Measurements from ENCODE around the gene PAMR1. TPM values are rescaled to one million over a fixed set of nuclear protein-coding genes. Genes with fewer than 3 reads are reported as not detected.
"Not testable (repeated sequence)": the region's sequence is repeated elsewhere in the genome, so short reads cannot be mapped to it uniquely, and the experiment has no call there.

The PAMR1 gene
- total and polyA plus RNA-seq, 4 experiments from 2014 or later, result not detected

DNA sequence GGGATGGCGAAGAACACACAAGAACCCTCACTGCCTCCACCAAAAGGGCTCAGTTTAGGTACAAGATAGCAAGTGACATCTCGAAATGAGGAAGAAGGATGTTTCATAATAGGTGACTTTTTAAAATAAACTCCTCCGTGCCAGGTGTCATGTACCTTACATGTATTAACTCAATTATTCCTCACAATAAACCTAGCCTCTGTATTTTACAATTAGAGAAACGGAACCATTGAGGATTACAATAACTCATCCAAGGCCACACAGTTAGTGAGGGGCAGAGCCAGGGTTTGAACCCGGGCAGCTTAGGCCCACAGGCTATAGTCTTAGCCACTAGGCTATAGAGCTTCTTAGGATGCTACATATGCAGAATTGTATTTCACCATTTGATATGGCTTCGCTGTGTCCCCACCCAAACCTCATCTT lies 965 bp upstream of the PAMR1 start:
- Mint-ChIP-seq H3K4me3 (peak overlapping the region in 1 of 8 donors; percentile 1), H3K27ac (no peak overlapping the region), H3K4me1 (peaks cover 0 to 5% (median 4%) of the 10 kb centered on the region in 4 donors), H3K9me3 (no peaks in the 10 kb centered on the region), H3K27me3 (peaks cover 45 to 56% of the 10 kb centered on the region in 2 donors), H3K36me3 (no peaks in the 10 kb centered on the region)
- Histone ChIP-seq H3K27ac (ENCODE audit: low read depth, low read length) (no peak overlapping the region), H3K4me3 (ENCODE audit: low read length in 2 of 2) (no peak overlapping the region), H3K27me3 (ENCODE audit: insufficient read depth, low read length) (peaks cover 27% of the 10 kb centered on the region), H3K9me3 (ENCODE audit: control insufficient read depth in 1 of 2, low read length in 2 of 2) (no peaks in the 10 kb centered on the region), H3K36me3 (ENCODE audit: insufficient read depth, low read length) (no peaks in the 10 kb centered on the region), H3K4me1 (ENCODE audit: insufficient read depth, low read length) (no peaks in the 10 kb centered on the region)
- DNase-seq, result no peak
- POLR2A ChIA-PET (ENCODE audit: partially characterized antibody), result no interaction called here
- intact Hi-C loops (cut with micrococcal nuclease), result no loop called here
- CTCF ChIA-PET (ENCODE audit: partially characterized antibody), result no interaction called here

DNA sequence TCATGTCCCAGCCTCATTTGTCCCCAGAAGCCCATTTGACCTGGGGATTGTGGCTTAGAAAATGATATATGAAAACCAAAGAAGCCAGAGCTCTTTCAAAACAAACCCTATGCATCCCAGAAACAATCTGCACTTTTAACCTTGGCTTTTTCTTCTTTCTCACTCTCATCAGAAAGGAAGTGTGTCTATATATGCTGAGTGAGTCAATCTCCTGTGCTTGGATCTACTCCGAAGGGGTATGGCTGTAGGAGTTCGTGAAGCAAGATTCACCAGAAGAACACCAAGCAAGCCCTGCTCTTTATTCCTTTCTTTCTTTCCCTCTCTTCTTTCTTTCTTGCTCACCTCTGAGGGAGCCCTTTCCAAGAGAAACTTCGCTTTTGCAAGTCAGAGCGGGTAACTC lies 636 bp downstream of the PAMR1 start:
- Histone ChIP-seq H3K4me3 (ENCODE audit: low read length in 2 of 2) (no peak overlapping the region), H3K9me3 (ENCODE audit: control insufficient read depth in 1 of 2, low read length in 2 of 2) (no peaks in the 10 kb centered on the region), H3K4me1 (ENCODE audit: insufficient read depth, low read length) (no peaks in the 10 kb centered on the region), H3K27me3 (ENCODE audit: insufficient read depth, low read length) (peaks cover 22% of the 10 kb centered on the region), H3K36me3 (ENCODE audit: insufficient read depth, low read length) (no peaks in the 10 kb centered on the region), H3K27ac (ENCODE audit: low read depth, low read length) (no peak overlapping the region)
- no peaks in the 10 kb centered on the region for H3K36me3 Mint-ChIP-seq
- no peak overlapping the region for H3K27ac Mint-ChIP-seq
- CTCF ChIA-PET (ENCODE audit: partially characterized antibody), result no interaction called here
- H3K27me3 Mint-ChIP-seq, result peaks cover 44 to 61% of the 10 kb centered on the region in 2 donors
- no peak overlapping the region for H3K4me3 Mint-ChIP-seq
- POLR2A ChIA-PET (ENCODE audit: partially characterized antibody), result no interaction called here
- intact Hi-C loops (cut with micrococcal nuclease), result no loop called here
- no peaks in the 10 kb centered on the region for H3K9me3 Mint-ChIP-seq
- peaks cover 0 to 5% (median 4%) of the 10 kb centered on the region in 4 donors for H3K4me1 Mint-ChIP-seq
- DNase-seq, result no peak

DNA sequence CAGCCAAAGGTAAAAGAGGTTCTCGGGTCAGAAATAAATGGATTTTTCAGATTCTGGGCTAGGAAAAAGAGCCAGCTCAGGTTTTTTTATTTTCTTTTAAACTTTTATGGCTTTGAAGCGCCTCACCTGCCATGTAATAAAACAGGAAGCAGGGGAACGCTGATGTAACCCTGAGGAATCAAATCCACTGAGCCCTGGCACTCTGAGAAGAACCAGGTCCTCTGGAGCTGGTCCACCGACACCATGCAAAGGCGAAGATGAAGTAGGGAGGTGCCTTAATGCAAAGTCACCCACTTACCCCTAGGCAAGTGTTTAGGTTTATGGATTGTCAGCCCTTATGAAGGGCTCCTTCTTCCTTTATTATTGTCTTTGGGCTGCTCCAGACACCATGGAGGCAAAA lies 1.6 kb downstream of the PAMR1 start:
- Histone ChIP-seq H3K27me3 (ENCODE audit: insufficient read depth, low read length) (peaks cover 22% of the 10 kb centered on the region), H3K27ac (ENCODE audit: low read depth, low read length) (no peak overlapping the region), H3K9me3 (ENCODE audit: control insufficient read depth in 1 of 2, low read length in 2 of 2) (no peaks in the 10 kb centered on the region), H3K4me1 (ENCODE audit: insufficient read depth, low read length) (no peaks in the 10 kb centered on the region), H3K36me3 (ENCODE audit: insufficient read depth, low read length) (no peaks in the 10 kb centered on the region), H3K4me3 (ENCODE audit: low read length in 2 of 2) (no peak overlapping the region)
- ChIA-PET CTCF (ENCODE audit: partially characterized antibody) (no interaction called here), POLR2A (ENCODE audit: partially characterized antibody) (no interaction called here)
- peaks cover 0 to 5% (median 4%) of the 10 kb centered on the region in 4 donors for H3K4me1 Mint-ChIP-seq
- H3K27me3 Mint-ChIP-seq, result peaks cover 39 to 56% of the 10 kb centered on the region in 2 donors
- no peak overlapping the region for H3K27ac Mint-ChIP-seq
- peaks cover 0 to under 1% (median 0%) of the 10 kb centered on the region in 8 donors for H3K9me3 Mint-ChIP-seq
- intact Hi-C loops (cut with micrococcal nuclease), result no loop called here
- no peaks in the 10 kb centered on the region for H3K36me3 Mint-ChIP-seq
- DNase-seq, result no peak
- H3K4me3 Mint-ChIP-seq, result no peak overlapping the region

DNA sequence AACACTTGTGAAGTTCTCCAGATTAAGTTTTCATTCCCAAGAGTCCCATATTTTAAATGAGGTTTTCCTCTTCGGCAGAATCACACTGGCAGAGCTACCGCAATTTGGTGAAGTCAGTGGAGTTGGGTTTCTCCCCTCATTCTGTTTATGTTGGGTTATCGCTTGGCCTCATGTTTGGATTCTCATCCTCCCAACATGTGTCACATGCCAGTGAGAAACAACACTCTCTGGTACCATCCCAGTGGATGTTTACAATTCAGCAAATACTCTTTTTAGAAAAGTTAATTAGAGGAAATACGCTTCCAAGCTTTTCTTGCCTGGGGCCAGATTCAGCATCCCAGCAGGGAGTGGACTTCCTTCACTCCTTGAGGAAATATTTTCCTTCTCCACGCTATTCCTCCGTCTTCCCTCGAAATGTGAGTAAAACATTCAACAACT lies 2.1 kb downstream of the PAMR1 start:
- H3K4me3 Mint-ChIP-seq, result no peak overlapping the region
- H3K27me3 Mint-ChIP-seq, result peaks cover 35 to 57% of the 10 kb centered on the region in 2 donors
- H3K9me3 Mint-ChIP-seq, result peaks cover 0 to 2% (median 0%) of the 10 kb centered on the region in 8 donors
- peaks cover 0 to 5% (median 4%) of the 10 kb centered on the region in 4 donors for H3K4me1 Mint-ChIP-seq
- H3K36me3 ChIP-seq (ENCODE audit: insufficient read depth, low read length), result no peaks in the 10 kb centered on the region
- CTCF ChIA-PET (ENCODE audit: partially characterized antibody), result no interaction called here
- POLR2A ChIA-PET (ENCODE audit: partially characterized antibody), result no interaction called here
- no peaks in the 10 kb centered on the region for H3K9me3 ChIP-seq (ENCODE audit: control insufficient read depth in 1 of 2, low read length in 2 of 2)
- H3K36me3 Mint-ChIP-seq, result no peaks in the 10 kb centered on the region
- no peak overlapping the region for H3K27ac ChIP-seq (ENCODE audit: low read depth, low read length)
- intact Hi-C loops (cut with micrococcal nuclease), result no loop called here
- no peaks in the 10 kb centered on the region for H3K4me1 ChIP-seq (ENCODE audit: insufficient read depth, low read length)
- DNase-seq, result no peak
- H3K27me3 ChIP-seq (ENCODE audit: insufficient read depth, low read length), result peaks cover 22% of the 10 kb centered on the region
- H3K27ac Mint-ChIP-seq, result no peak overlapping the region
- no peak overlapping the region for H3K4me3 ChIP-seq (ENCODE audit: low read length in 2 of 2)

DNA sequence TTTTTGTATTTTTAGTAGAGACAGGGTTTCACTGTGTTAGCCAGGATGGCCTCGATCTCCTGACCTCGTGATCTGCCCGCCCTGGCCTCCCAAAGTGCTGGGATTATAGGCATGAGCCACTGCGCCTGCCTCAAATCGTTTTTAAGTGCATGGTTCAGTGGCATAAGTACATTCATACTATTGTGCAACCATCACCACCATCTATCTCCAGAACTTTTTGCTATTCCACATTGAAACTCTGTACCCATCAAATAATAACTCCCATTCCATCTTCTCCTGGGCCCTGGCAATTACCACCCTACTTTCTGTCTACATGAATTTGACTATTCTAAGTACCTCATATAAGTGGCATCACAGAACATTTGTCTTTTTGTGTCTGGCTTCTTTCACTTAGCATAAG lies 3.3 kb downstream of the PAMR1 start:
- H3K27me3 ChIP-seq (ENCODE audit: insufficient read depth, low read length), result peaks cover 15% of the 10 kb centered on the region
- DNase-seq; H3K27ac Mint-ChIP-seq; H3K36me3 ChIP-seq (ENCODE audit: insufficient read depth, low read length); H3K36me3 Mint-ChIP-seq; H3K4me3 ChIP-seq (ENCODE audit: low read length in 2 of 2); CTCF ChIA-PET (ENCODE audit: partially characterized antibody); H3K9me3 Mint-ChIP-seq; intact Hi-C loops (cut with micrococcal nuclease); H3K27ac ChIP-seq (ENCODE audit: low read depth, low read length); H3K4me1 Mint-ChIP-seq; H3K9me3 ChIP-seq (ENCODE audit: control insufficient read depth in 1 of 2, low read length in 2 of 2); H3K4me3 Mint-ChIP-seq; POLR2A ChIA-PET (ENCODE audit: partially characterized antibody); H3K4me1 ChIP-seq (ENCODE audit: insufficient read depth, low read length): not testable (repeated sequence)
- peaks cover 29 to 50% of the 10 kb centered on the region in 2 donors for H3K27me3 Mint-ChIP-seq

DNA sequence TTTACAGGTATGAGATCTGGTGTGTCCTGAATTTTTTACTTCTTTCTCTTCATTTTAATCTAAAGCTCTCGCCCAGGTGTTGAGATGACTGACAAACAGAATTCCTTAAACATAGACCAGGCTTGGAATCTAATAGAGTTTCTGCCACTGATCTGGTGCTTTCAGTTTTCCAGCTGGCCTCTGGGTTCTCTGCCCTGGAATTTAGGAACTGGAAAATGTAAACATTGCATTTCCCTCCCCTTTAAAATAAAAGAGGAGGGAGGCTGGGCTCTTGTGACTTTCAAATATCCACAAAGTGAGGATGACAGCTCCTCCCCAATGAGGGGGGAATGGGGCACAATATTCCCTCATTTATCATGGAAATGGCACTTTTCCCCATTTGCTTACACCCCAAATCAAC lies 5.0 kb downstream of the PAMR1 start:
- H3K36me3 Mint-ChIP-seq, result no peaks in the 10 kb centered on the region
- Histone ChIP-seq H3K27me3 (ENCODE audit: insufficient read depth, low read length) (peaks cover 7% of the 10 kb centered on the region), H3K4me1 (ENCODE audit: insufficient read depth, low read length) (no peaks in the 10 kb centered on the region), H3K9me3 (ENCODE audit: control insufficient read depth in 1 of 2, low read length in 2 of 2) (no peaks in the 10 kb centered on the region), H3K36me3 (ENCODE audit: insufficient read depth, low read length) (no peaks in the 10 kb centered on the region), H3K4me3 (ENCODE audit: low read length in 2 of 2) (no peak overlapping the region), H3K27ac (ENCODE audit: low read depth, low read length) (no peak overlapping the region)
- peaks cover 20 to 44% of the 10 kb centered on the region in 2 donors for H3K27me3 Mint-ChIP-seq
- H3K4me1 Mint-ChIP-seq, result peaks cover 0 to 2% (median 0%) of the 10 kb centered on the region in 4 donors
- intact Hi-C loops (cut with micrococcal nuclease), result no loop called here
- DNase-seq, result no peak
- H3K9me3 Mint-ChIP-seq, result peaks cover 0 to 2% (median 0%) of the 10 kb centered on the region in 8 donors
- no peak overlapping the region for H3K27ac Mint-ChIP-seq
- POLR2A ChIA-PET (ENCODE audit: partially characterized antibody), result no interaction called here
- no peak overlapping the region for H3K4me3 Mint-ChIP-seq
- CTCF ChIA-PET (ENCODE audit: partially characterized antibody), result no interaction called here

DNA sequence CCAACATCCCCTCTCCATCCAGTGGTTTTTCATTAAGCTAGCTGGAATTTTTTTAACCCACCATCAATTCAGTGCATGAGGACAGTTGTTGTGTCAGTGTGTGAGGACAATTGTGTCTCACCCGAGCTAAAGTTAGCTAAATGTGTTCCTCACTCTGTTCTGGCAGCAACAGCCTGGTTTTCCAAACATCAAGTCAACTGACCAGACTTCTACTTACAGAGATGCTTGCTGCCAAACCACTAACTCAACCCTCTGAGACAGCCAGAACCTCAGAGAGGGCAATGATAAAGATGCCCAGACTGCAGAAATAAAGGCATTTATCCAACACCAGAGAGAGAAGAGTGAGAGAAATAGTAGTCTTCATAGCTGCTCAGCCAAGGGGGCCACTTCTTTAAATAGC lies 6.7 kb downstream of the PAMR1 start:
- H3K9me3 Mint-ChIP-seq, result peaks cover 0 to 2% (median 0%) of the 10 kb centered on the region in 8 donors
- DNase-seq, result no peak
- POLR2A ChIA-PET (ENCODE audit: partially characterized antibody), result no interaction called here
- Histone ChIP-seq H3K4me1 (ENCODE audit: insufficient read depth, low read length) (no peaks in the 10 kb centered on the region), H3K4me3 (ENCODE audit: low read length in 2 of 2) (no peak overlapping the region), H3K27me3 (ENCODE audit: insufficient read depth, low read length) (peaks cover 7% of the 10 kb centered on the region), H3K36me3 (ENCODE audit: insufficient read depth, low read length) (no peaks in the 10 kb centered on the region), H3K27ac (ENCODE audit: low read depth, low read length) (no peak overlapping the region), H3K9me3 (ENCODE audit: control insufficient read depth in 1 of 2, low read length in 2 of 2) (no peaks in the 10 kb centered on the region)
- H3K27ac Mint-ChIP-seq, result no peak overlapping the region
- no peaks in the 10 kb centered on the region for H3K36me3 Mint-ChIP-seq
- peaks cover 11 to 41% of the 10 kb centered on the region in 2 donors for H3K27me3 Mint-ChIP-seq
- CTCF ChIA-PET (ENCODE audit: partially characterized antibody), result no interaction called here
- no peak overlapping the region for H3K4me3 Mint-ChIP-seq
- H3K4me1 Mint-ChIP-seq, result no peaks in the 10 kb centered on the region
- intact Hi-C loops (cut with micrococcal nuclease), result no loop called here

DNA sequence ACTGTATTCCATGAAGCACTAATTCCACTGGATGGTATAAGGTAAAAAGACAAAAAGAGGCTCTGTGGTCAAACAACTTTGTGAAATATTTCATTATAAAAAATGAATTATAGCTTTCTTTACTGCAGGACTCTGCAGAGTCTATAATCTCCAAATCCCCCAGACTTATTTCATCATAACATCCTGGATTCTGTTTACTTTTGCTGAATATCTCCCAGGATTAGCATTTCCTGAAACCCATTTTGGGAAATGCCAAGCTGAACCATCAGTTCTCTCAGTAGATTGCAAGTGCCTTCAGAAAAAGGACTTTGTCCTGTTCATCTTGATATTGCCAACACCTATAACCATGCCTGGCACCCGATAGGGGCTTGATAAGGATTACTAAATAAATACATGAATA lies 7.9 kb downstream of the PAMR1 start:
- intact Hi-C loops (cut with micrococcal nuclease), result no loop called here
- Mint-ChIP-seq H3K4me1 (no peaks in the 10 kb centered on the region), H3K9me3 (peaks cover 0 to 2% (median 0%) of the 10 kb centered on the region in 8 donors), H3K27ac (no peak overlapping the region), H3K27me3 (peaks cover 6 to 40% of the 10 kb centered on the region in 2 donors), H3K36me3 (no peaks in the 10 kb centered on the region), H3K4me3 (no peak overlapping the region)
- no peaks in the 10 kb centered on the region for H3K27me3 ChIP-seq (ENCODE audit: insufficient read depth, low read length)
- H3K4me1 ChIP-seq (ENCODE audit: insufficient read depth, low read length), result no peaks in the 10 kb centered on the region
- H3K9me3 ChIP-seq (ENCODE audit: control insufficient read depth in 1 of 2, low read length in 2 of 2), result no peaks in the 10 kb centered on the region
- ChIA-PET CTCF (ENCODE audit: partially characterized antibody) (no interaction called here), POLR2A (ENCODE audit: partially characterized antibody) (no interaction called here)
- DNase-seq, result no peak
- H3K36me3 ChIP-seq (ENCODE audit: insufficient read depth, low read length), result no peaks in the 10 kb centered on the region
- no peak overlapping the region for H3K4me3 ChIP-seq (ENCODE audit: low read length in 2 of 2)
- H3K27ac ChIP-seq (ENCODE audit: low read depth, low read length), result no peak overlapping the region
